ENCODE measurements around the gene PREP.

- TF ChIP-seq MAX (IDR thresholded peaks at IDR 0.05) = no peak
- no peak for TF ChIP-seq JUNB (IDR thresholded peaks at IDR 0.05)
- TF ChIP-seq CEBPB (IDR thresholded peaks at IDR 0.05) = no peak
These were observed 128.2 kb downstream of the PREP start for GRCh38 chr6:105274678-105275077.

All from A549 (cell line).